GM21367 (cell line): ENCODE results near the gene SIAH3.

ENCODE experiments used
- ATAC-seq: cut with Tn5 transposase; IDR thresholded peaks from one replicate; pipeline ENCODE4 v1.9.1; 2021; ENCODE audit not compliant: unreplicated experiment

Gene SIAH3

GRCh38 chr13:45863709-45864590 lies 12.4 kb upstream of the SIAH3 start:
- ATAC-seq, result no peak

- ATAC-seq, result no peak
Observed at GRCh38 chr13:45861322-45861721, 9.8 kb upstream of the SIAH3 start.

GRCh38 chr13:45860240-45860639 lies 8.7 kb upstream of the SIAH3 start:
- no peak for ATAC-seq

- ATAC-seq, result no peak
Observed at GRCh38 chr13:45859705-45860104, 8.2 kb upstream of the SIAH3 start.

GRCh38 chr13:45852494-45852893 lies 941 bp upstream of the SIAH3 start:
- ATAC-seq, result no peak

GRCh38 chr13:45851956-45852355 lies 403 bp upstream of the SIAH3 start:
- no peak for ATAC-seq

- ATAC-seq, result no peak
Observed at GRCh38 chr13:45850027-45850613, 1.4 kb downstream of the SIAH3 start.

- ATAC-seq, result no peak
Observed at GRCh38 chr13:45849408-45849807, 2.1 kb downstream of the SIAH3 start.

GRCh38 chr13:45847554-45848224 lies 3.9 kb downstream of the SIAH3 start:
- ATAC-seq, result no peak

- no peak for ATAC-seq
Observed at GRCh38 chr13:45846681-45847080, 4.9 kb downstream of the SIAH3 start.

- no peak for ATAC-seq
Observed at GRCh38 chr13:45838171-45838745, 13.3 kb downstream of the SIAH3 start.

- no peak for ATAC-seq
Observed at GRCh38 chr13:45837111-45837510, 14.4 kb downstream of the SIAH3 start.

GRCh38 chr13:45834411-45834994 lies 17.1 kb downstream of the SIAH3 start:
- ATAC-seq, result no peak

GRCh38 chr13:45833663-45834375 lies 17.7 kb downstream of the SIAH3 start:
- ATAC-seq, result no peak

GRCh38 chr13:45833242-45833641 lies 18.3 kb downstream of the SIAH3 start:
- no peak for ATAC-seq

- no peak for ATAC-seq
Observed at GRCh38 chr13:45831851-45832250, 19.7 kb downstream of the SIAH3 start.

GRCh38 chr13:45830121-45830520 lies 21.4 kb downstream of the SIAH3 start:
- ATAC-seq, result no peak

- ATAC-seq, result no peak
Observed at GRCh38 chr13:45828256-45828968, 23.1 kb downstream of the SIAH3 start.

- no peak for ATAC-seq
Observed at GRCh38 chr13:45827318-45827717, 24.2 kb downstream of the SIAH3 start.

GRCh38 chr13:45826731-45827130 lies 24.8 kb downstream of the SIAH3 start:
- no peak for ATAC-seq
